ENCODE data around the gene NDE1.
"Not testable (repeated sequence)": the region's sequence is repeated elsewhere in the genome, so short reads cannot be mapped to it uniquely, and the experiment has no call there.

Gene NDE1

DNA sequence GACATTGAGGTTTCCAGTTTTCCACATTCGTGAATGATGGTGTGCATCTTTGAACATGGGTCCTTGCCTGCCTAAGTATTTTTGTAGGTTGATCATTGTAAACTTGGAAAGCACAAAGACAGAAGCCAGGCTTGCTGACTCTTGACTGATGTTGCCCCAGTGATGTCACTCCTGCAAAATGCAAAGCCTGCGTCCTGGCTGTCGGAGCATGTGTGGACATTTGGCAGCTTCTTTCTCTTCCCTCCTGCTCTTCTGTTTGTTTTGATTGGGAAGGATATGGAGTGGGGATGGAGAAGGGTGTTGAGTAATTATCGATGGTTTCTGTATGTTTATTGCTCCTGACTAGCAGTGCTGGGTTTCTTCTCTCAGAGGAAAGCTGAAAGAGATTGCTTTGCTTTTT is 3.2 kb downstream of the NDE1 start:
- DNase-seq = no peak

DNA sequence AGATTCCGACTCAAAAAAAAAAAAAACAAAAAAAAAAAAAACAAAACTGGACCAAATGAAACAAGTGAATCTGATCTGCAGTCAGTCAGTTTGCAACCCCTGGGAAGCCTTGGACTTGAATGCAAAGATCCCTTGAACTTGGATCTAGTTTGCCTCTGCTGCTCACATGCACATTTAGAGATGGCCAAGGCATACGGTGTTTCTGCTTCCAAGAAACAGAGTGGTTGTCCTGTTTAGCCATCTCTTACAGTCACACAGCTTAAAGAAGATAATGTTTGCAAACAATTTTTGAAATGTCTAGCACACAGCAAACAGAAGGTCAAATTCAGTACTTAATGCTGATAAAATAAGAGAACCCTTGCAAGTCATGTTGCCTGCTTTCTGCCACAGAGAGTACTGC is 4.5 kb downstream of the NDE1 start:
- no peak for DNase-seq

GRCh38 chr16:15655561-15655960 is 5.5 kb downstream of the NDE1 start:
- DNase-seq = not testable (repeated sequence)

DNA sequence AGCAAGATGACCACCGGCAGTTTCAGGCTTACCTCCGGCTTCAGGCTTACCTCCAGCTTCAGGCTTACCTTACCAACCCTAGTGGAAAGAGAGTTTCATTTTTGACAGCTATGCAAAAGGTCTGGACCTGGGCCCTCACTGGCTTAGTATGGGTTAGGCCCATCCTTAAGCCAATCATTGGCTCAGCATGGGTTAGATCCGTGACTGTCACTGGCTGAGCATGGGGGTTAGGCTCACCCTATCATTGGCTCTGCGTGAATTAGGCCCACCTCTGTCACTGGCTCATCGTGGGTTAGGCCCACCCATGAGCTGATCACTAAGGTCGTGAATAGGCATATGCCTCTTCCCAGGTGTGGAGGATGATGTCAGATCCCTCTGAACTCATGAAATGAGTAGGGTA is 8.1 kb downstream of the NDE1 start:
- no peak for DNase-seq

GRCh38 chr16:15658556-15658955 is 8.5 kb downstream of the NDE1 start:
- DNase-seq = no peak

DNA sequence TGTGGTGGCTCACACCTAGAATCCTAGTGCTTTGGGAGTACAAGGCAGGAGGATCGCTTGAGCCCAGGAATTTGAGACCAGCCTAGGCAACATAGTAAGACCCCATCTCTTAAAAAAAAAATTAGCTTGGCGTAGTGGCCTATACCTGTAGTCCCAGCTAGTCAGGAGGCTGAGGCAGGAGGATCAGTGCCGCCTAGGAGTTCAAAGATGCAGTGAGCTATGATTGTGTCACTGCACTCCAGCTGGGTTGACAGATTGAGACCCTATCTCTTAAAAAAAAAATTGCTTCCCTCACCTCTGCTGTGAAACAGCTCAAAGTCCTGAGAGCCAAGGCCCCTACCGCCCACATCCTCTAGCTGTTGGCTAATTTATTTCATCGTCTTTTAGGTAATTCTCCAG is 10.2 kb downstream of the NDE1 start:
- no peak for DNase-seq

- no peak for DNase-seq
These were observed 15.1 kb downstream of the NDE1 start for GRCh38 chr16:15665107-15665506.

- no peak for DNase-seq
These were observed 17.2 kb downstream of the NDE1 start for GRCh38 chr16:15667091-15667742.

DNA sequence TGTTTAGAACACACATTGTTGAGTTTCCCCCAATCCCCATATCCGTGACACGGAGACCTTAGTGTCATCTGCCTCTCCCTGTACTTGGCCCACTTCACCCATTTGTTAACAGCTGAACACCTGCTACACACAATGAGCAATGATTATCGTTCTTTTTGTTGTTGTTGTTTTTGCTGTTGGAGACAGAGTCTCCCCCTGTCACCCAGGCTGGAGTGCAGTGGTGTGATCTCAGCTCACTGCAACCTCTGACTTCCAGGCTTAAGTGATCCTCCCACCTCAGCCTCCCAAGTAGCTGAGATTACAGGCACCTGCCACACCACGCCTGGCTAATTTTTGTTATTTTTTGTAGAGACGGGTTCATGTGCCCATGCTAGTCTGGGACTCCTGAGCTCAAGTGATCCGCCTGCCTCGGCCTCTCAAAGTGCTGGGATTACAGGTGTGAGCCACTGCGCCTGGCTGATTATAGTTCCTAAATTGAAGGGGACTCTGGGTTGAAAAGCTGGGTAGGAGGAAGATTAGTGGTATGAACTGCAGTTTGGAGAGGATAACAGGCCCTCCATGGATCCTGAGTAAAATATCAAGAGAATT is 21.6 kb downstream of the NDE1 start:
- no peak for DNase-seq

GRCh38 chr16:15672127-15672513 is 22.1 kb downstream of the NDE1 start:
- DNase-seq = not testable (repeated sequence)

GRCh38 chr16:15672514-15673167 is 22.6 kb downstream of the NDE1 start:
- no peak for DNase-seq

DNA sequence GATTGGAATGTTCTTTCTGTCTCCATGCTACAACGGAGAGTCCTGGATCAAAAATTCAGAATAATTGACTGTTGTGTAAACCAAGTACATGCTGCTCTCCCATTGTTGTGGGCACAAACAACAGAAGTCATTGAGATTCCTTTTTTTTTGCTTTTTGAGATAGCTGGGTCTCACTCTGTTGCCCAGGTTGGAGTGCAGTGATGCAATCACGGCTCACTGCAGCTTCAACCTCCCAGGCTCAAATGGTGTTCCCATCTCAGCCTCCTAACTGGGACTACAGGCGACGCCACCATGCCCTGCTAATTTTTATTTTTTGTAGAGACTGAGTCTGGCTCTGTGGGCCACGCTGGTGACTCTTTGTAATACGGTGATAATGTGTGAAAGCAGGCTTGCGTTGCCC is 24.5 kb downstream of the NDE1 start:
- DNase-seq = no peak

GRCh38 chr16:15676506-15676905 is 26.5 kb downstream of the NDE1 start:
- no peak for DNase-seq

DNA sequence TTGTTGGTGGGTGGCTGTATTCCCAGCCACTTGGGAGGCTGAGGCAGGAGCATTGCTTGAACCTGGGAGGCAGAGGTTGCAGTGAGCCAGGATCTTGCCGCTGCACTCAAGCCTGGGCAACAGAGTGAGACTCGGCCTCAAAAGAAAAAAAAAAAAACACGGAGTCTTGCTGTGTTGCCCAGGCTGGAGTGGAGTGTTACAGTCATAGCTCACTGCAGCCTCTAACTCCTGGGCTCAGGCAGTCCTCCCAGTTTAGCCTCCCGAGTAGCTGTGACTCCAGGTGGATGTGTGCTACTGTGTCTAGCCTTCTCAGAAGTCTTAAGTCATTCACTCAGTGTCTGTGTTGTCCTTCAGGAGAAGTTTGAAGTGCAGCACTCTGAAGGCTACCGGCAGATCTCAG is 27.4 kb downstream of the NDE1 start:
- DNase-seq = no peak

DNA sequence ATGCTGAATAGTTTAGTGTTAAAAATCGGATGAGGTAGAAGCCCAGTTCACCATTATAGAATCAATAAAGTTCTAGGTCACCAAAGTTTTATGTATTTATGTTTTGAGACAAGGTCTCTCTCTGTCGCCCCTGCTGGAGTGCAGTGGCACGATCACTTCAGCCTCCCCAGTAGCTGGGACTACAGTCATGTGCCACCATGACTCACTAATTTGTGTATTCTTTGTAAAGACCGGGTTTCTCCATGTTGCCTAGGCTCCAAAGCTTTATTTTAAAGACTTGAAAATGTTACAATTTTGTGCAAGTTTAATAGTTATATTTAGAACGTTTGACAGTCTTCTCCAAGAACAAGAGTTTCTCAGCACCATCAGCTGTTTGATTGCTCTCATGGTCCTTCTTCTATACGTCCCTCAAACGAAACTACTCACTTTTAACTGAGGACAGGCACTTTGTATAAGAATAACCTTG is 32.1 kb downstream of the NDE1 start:
- no peak for DNase-seq

GRCh38 chr16:15686287-15686686 is 36.2 kb downstream of the NDE1 start:
- DNase-seq = no peak

DNA sequence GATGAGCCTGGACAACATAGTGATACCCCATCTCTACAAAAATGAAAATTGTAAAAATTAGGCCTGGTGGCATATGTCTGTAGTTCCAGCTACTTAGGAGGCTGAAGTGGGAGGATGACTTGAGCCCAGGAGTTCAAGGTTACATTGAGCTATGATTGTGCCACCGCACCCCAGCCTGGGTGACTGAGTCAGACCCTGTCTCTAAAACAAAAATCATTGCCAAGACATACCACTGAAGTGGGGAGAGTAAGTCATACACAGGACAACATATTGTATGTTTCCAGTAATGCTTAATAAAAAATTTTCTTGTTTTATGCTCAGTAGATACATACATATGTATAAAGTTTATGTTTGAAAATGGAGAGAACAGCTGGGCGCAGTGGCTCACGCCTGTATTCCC is 39.2 kb downstream of the NDE1 start:
- DNase-seq = no peak

GRCh38 chr16:15690296-15690695 is 40.3 kb downstream of the NDE1 start:
- DNase-seq = no peak

GRCh38 chr16:15691046-15691445 is 41.0 kb downstream of the NDE1 start:
- DNase-seq = no peak

GRCh38 chr16:15692508-15692907 is 42.5 kb downstream of the NDE1 start:
- not testable (repeated sequence) for DNase-seq

DNA sequence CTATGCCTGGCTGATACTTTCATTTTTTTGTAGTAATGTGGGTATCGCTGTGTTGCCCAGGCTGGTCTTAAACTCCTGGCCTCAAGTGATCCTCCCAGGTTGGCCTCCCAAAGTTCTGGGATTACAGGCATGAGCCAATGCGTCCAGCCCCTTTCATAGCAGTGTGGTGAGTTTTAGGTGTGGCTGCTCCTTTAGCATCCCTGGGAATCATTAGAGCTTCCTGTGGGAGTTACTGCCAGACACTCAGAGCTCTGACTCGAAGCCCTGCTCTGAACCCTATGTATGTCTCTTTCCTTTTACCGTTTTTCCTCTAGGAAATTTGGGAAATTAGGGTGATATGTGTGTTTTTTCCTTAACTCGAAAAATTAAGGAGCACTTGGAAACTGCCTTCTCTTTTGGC is 44.5 kb downstream of the NDE1 start:
- DNase-seq = no peak

DNA sequence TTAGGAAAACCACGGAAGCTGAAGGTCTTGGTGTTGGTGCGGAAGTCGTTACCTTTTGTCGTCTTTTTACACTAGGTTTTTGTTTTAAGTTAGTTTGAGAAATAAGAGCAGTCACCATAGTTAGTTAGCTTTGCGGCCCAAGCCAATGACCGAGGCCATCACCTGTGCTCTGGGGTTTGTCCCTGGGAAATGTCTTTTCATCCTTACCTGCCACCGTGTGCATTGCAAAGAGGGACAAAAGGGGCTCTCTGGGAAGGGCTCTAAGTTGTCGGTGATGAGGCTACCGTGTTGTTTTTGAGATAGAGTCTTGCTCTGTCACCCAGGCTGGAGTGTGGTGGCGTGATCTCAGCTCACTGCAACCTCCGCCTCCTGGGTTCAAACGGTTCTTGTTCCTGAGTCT is 49.8 kb downstream of the NDE1 start:
- DNase-seq = no peak

DNA sequence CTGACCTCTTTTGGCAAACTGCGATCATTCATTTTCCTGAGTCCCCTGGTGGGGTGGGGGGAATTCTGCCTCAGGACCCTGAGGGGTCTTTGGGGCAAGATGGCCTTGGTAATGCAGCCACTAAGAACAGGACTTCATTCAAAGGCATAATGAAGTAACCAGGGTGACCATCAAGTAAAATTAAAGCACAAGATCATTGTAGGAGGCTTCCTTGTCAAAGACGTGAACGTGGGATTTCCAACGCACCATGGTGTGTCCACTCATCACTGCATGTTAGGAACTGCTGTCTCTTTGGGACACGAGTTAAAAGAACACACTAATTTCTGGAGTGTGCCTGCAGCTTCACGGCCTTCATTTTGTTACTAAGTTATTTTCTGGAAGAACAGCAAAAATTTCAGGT is 51.3 kb downstream of the NDE1 start:
- DNase-seq = no peak

All from NCI-H1105 (cell line).